H9 (cell line): Measurements from ENCODE around the gene USP13. TPM values are rescaled to one million over a fixed set of nuclear protein-coding genes. Genes with fewer than 3 reads are reported as not detected.

Source experiments
- DNase-seq: peaks from one replicate; pipeline ENCODE4 v3.0.0-alpha.2; 2017
- H2AFZ ChIP-seq: one replicate; pipeline ENCODE4 v1.6.1; 2013; ENCODE audit warnings: mild to moderate bottlenecking, low read length, control low read depth, moderate library complexity
- H2AK5ac ChIP-seq: 2 replicates; pipeline ENCODE4 v1.6.1; 2013; ENCODE audit warnings: low read length, control low read depth, mixed read lengths; ENCODE audit not compliant: insufficient read length
- H2BK120ac ChIP-seq: one replicate; pipeline ENCODE4 v1.6.1; 2013; ENCODE audit warnings: low read depth, mild to moderate bottlenecking, low read length, control low read depth, inconsistent platforms; ENCODE audit not compliant: poor library complexity, severe bottlenecking
- H2BK12ac ChIP-seq: 2 replicates; pipeline ENCODE4 v1.6.1; 2013; ENCODE audit warnings: low read length, control low read depth, mixed read lengths, low read depth; ENCODE audit not compliant: insufficient read length
- H2BK15ac ChIP-seq: 2 replicates; pipeline ENCODE4 v1.6.1; 2013; ENCODE audit warnings: low read depth, low read length, control low read depth
- H2BK20ac ChIP-seq: one replicate; pipeline ENCODE4 v1.6.1; 2013; ENCODE audit warnings: low read depth, mild to moderate bottlenecking, low read length, control low read depth, inconsistent platforms; ENCODE audit not compliant: poor library complexity, severe bottlenecking
- H2BK5ac ChIP-seq: 2 replicates; pipeline ENCODE4 v1.6.1; 2013; ENCODE audit warnings: low read length, control low read depth, mixed read lengths; ENCODE audit not compliant: insufficient read length
- H3K14ac ChIP-seq: 2 replicates; pipeline ENCODE4 v1.6.1; 2013; ENCODE audit warnings: low read length, control low read depth; ENCODE audit not compliant: insufficient read depth
- H3K18ac ChIP-seq: 2 replicates; pipeline ENCODE4 v1.6.1; 2013; ENCODE audit warnings: low read depth, mild to moderate bottlenecking, mixed read lengths, low read length, control low read depth; ENCODE audit not compliant: insufficient read length
- H3K23ac ChIP-seq: 2 replicates; pipeline ENCODE4 v1.6.1; 2013; ENCODE audit warnings: low read length, control low read depth, mixed read lengths, low read depth; ENCODE audit not compliant: insufficient read length
- H3K23me2 ChIP-seq: 2 replicates; pipeline ENCODE4 v1.6.1; 2013; ENCODE audit warnings: low read depth, mild to moderate bottlenecking, mixed read lengths, low read length, control low read depth; ENCODE audit not compliant: insufficient read length, poor library complexity, severe bottlenecking
- H3K27ac ChIP-seq: 2 replicates; pipeline ENCODE4 v1.5.1; 2013; ENCODE audit warnings: low read length, control low read depth, mixed read lengths, low read depth; ENCODE audit not compliant: insufficient read length
- H3K27me3 ChIP-seq: 2 replicates; pipeline ENCODE4 v1.6.1; 2013; ENCODE audit warnings: low read length, control low read depth, inconsistent platforms; ENCODE audit not compliant: insufficient read depth
- H3K4ac ChIP-seq: 2 replicates; pipeline ENCODE4 v1.6.1; 2013; ENCODE audit warnings: low read depth, mild to moderate bottlenecking, control low read depth, inconsistent platforms, low read length, moderate library complexity
- H3K4me1 ChIP-seq: 2 replicates; pipeline ENCODE4 v1.6.1; 2013; ENCODE audit warnings: low read length, control low read depth, inconsistent platforms; ENCODE audit not compliant: insufficient read depth
- H3K4me2 ChIP-seq: 2 replicates; pipeline ENCODE4 v1.6.1; 2013; ENCODE audit warnings: low read length, control low read depth, mixed read lengths; ENCODE audit not compliant: insufficient read length, insufficient read depth
- H3K56ac ChIP-seq: 2 replicates; pipeline ENCODE4 v1.6.1; 2013; ENCODE audit warnings: low read depth, mild to moderate bottlenecking, mixed read lengths, low read length, control low read depth; ENCODE audit not compliant: insufficient read length
- H3K79me1 ChIP-seq: 2 replicates; pipeline ENCODE4 v1.6.1; 2013; ENCODE audit warnings: low read depth, mild to moderate bottlenecking, moderate library complexity, low read length, control low read depth, inconsistent platforms; ENCODE audit not compliant: insufficient read depth, poor library complexity, severe bottlenecking
- H3K79me2 ChIP-seq: 2 replicates; pipeline ENCODE4 v1.6.1; 2013; ENCODE audit warnings: low read length, control low read depth, inconsistent platforms; ENCODE audit not compliant: insufficient read depth
- H3K9ac ChIP-seq: 2 replicates; pipeline ENCODE4 v1.6.1; 2013; ENCODE audit warnings: low read length, control low read depth, mixed read lengths; ENCODE audit not compliant: insufficient read length; ENCODE audit errors: extremely low read depth
- H3K9me3 ChIP-seq: one replicate; pipeline ENCODE4 v1.6.1; 2013; ENCODE audit warnings: low read depth, low read length, inconsistent platforms; ENCODE audit not compliant: control insufficient read depth
- H3T11ph ChIP-seq: one replicate; pipeline ENCODE4 v1.6.1; 2013; ENCODE audit warnings: mild to moderate bottlenecking, low read length, control low read depth, inconsistent platforms
- H4K20me1 ChIP-seq: one replicate; pipeline ENCODE4 v1.6.1; 2013; ENCODE audit not compliant: control insufficient read depth, insufficient read length, insufficient read depth
- H4K5ac ChIP-seq: 2 replicates; pipeline ENCODE4 v1.6.1; 2013; ENCODE audit warnings: low read depth, mild to moderate bottlenecking, mixed read lengths, low read length, control low read depth; ENCODE audit not compliant: insufficient read length
- H4K8ac ChIP-seq: replicated peaks from 2 replicates; pipeline ENCODE4 v1.6.1; 2013; ENCODE audit warnings: low read length, control low read depth, mixed read lengths, low read depth; ENCODE audit not compliant: insufficient read length
- H4K91ac ChIP-seq: 2 replicates; pipeline ENCODE4 v1.6.1; 2013; ENCODE audit warnings: low read depth, mild to moderate bottlenecking, moderate library complexity, mixed read lengths, low read length, control low read depth; ENCODE audit not compliant: insufficient read length
- H3K27ac Mint-ChIP-seq, 3 experiments: 2 replicates in 2 of 3; 3 replicates in 1 of 3; pipeline ENCODE4 v1.8.0; 2020 to 2021; ENCODE audit warnings: mixed read lengths in 3 of 3, mild to moderate bottlenecking in 1 of 3, moderate library complexity in 1 of 3
- H3K27me3 Mint-ChIP-seq: 2 replicates; pipeline ENCODE4 v1.8.0; 2021; ENCODE audit warnings: low read depth, mild to moderate bottlenecking, moderate library complexity, mixed read lengths
- H3K36me3 Mint-ChIP-seq, 3 experiments: 2 replicates in 2 of 3; 3 replicates in 1 of 3; pipeline ENCODE4 v1.8.0; 2020 to 2021; ENCODE audit warnings: low read depth in 3 of 3, mixed read lengths in 3 of 3; ENCODE audit not compliant: insufficient read depth in 1 of 3
- H3K4me1 Mint-ChIP-seq, 2 experiments: 2 replicates each; pipeline ENCODE4 v1.8.0; 2020; ENCODE audit warnings: mixed read lengths in 2 of 2
- H3K4me3 Mint-ChIP-seq, 2 experiments: 2 replicates in 1 of 2; 3 replicates in 1 of 2; pipeline ENCODE4 v1.8.0; 2020 to 2021; ENCODE audit warnings: mild to moderate bottlenecking in 2 of 2, mixed read lengths in 2 of 2, moderate library complexity in 1 of 2
- H3K9me3 Mint-ChIP-seq, 2 experiments: 2 replicates in 1 of 2; 3 replicates in 1 of 2; pipeline ENCODE4 v1.8.0; 2020; ENCODE audit warnings: mild to moderate bottlenecking in 2 of 2, mixed read lengths in 2 of 2, moderate library complexity in 1 of 2
- WGBS: extraction: QIAGEN DNeasy Blood & Tissue Kit; methylation state at CpG from one replicate; pipeline ENCODE4 v1.1.7; 2013; ENCODE audit warnings: missing lambda C conversion rate, low lambda C conversion rate, mixed read lengths; ENCODE audit not compliant: insufficient read length; ENCODE audit errors: extremely low coverage; 5-methylcytosine and 5-hydroxymethylcytosine counted together
- total RNA-seq: library from RNA; stranded (reverse); gene quantifications from 2 replicates; pipeline ENCODE4 v1.2.1, GENCODE V29; 2021
- TF ChIP-seq, protein P1 (sequence below): fragments of 200-600 bp; sonication (generic); conservative IDR thresholded peaks from 3 replicates; pipeline ENCODE4 v1.8.0; 2021; ENCODE audit warnings: antibody characterized with exemption, mild to moderate bottlenecking

USP13 gene
- total RNA-seq, 1 experiment from 2014 or later, result 26.7 TPM

DNA sequence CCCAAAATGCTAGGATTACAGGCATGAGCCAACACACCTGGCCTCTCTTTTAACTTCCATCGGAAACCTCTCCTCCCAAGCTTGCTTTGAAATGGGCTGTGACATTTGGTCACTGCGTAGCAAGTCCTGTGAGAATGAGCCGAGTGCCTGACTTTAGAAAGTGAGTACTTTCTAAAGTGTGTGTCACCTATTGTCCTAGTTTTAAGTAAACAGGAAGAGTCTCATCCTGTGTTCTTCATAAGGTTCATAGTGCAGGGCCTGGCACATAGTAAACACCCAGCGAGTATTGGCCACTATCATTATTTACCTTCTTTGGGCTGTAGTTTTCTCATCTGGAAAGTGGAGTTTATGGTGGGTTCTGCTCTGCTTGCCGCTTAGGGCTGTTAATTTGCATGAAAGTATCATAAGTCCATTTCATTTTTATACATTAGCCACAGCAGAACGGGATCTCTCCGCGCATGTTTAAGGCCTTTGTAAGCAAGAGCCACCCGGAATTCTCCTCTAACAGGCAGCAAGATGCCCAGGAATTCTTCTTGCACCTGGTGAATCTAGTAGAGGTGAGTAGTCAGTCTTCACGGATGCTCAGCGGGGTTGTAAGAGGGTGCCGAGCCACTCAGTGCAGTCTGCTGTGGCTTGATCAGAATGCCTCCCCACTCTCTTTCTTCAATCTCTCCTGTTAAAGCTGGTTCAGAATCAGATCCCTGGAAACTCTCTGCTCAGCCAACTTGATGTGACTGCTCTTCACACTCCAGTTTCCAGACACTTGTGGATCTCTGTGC, 87.2 kb downstream of the USP13 start:
- peak overlapping the region in 1 of 3 experiments; percentile 23; a peak in 1 of 7 replicates for H3K27ac Mint-ChIP-seq
- Histone ChIP-seq H2AFZ (no peak overlapping the region), H3K14ac (no peak overlapping the region), H2BK5ac (no peak overlapping the region), H4K8ac (no peak overlapping the region), H4K20me1 (no peaks in the 10 kb centered on the region), H3K4me1 (no peaks in the 10 kb centered on the region), H2BK15ac (no peak overlapping the region), H3K4ac (no peak overlapping the region), H3K23ac (no peak overlapping the region), H3K27me3 (no peaks in the 10 kb centered on the region), H2BK12ac (no peak overlapping the region), H2BK20ac (no peak overlapping the region), H3K23me2 (no peaks in the 10 kb centered on the region), H2BK120ac (no peak overlapping the region), H3K4me2 (no peak overlapping the region), H2AK5ac (no peak overlapping the region), H4K91ac (no peak overlapping the region), H3K9ac (no peak overlapping the region), H3T11ph (no peak overlapping the region), H3K79me1 (no peaks in the 10 kb centered on the region), H3K79me2 (no peaks in the 10 kb centered on the region), H4K5ac (no peak overlapping the region), H3K56ac (no peak overlapping the region), H3K9me3 (no peaks in the 10 kb centered on the region), H3K27ac (no peak overlapping the region), H3K18ac (no peak overlapping the region)
- no CpG with 5 or more reads among the region's 12 CpGs for WGBS
- TF ChIP-seq, protein P1, sequence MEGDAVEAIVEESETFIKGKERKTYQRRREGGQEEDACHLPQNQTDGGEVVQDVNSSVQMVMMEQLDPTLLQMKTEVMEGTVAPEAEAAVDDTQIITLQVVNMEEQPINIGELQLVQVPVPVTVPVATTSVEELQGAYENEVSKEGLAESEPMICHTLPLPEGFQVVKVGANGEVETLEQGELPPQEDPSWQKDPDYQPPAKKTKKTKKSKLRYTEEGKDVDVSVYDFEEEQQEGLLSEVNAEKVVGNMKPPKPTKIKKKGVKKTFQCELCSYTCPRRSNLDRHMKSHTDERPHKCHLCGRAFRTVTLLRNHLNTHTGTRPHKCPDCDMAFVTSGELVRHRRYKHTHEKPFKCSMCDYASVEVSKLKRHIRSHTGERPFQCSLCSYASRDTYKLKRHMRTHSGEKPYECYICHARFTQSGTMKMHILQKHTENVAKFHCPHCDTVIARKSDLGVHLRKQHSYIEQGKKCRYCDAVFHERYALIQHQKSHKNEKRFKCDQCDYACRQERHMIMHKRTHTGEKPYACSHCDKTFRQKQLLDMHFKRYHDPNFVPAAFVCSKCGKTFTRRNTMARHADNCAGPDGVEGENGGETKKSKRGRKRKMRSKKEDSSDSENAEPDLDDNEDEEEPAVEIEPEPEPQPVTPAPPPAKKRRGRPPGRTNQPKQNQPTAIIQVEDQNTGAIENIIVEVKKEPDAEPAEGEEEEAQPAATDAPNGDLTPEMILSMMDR, result no peak
- peaks cover 8% of the 10 kb centered on the region in 2 experiments for H3K4me1 Mint-ChIP-seq
- no peak overlapping the region for H3K4me3 Mint-ChIP-seq
- DNase-seq, result no peak
- H3K36me3 Mint-ChIP-seq, result peaks cover 17 to 43% (median 27%) of the 10 kb centered on the region in 3 experiments
- H3K9me3 Mint-ChIP-seq, result no peaks in the 10 kb centered on the region
- H3K27me3 Mint-ChIP-seq, result no peaks in the 10 kb centered on the region
